ENCODE data around the gene TTC7B. TPM values are rescaled to one million over a fixed set of nuclear protein-coding genes. Genes with fewer than 3 reads are reported as not detected.

TTC7B gene
- total RNA-seq, 1 donor from 2014 or later: 83.1 TPM

GRCh38 chr14:90674043-90674670 is 142.1 kb downstream of the TTC7B start:
- no peak for DNase-seq
- no peak for TF ChIP-seq CTCF (IDR thresholded peaks at IDR 0.05; ENCODE audit: partially characterized antibody, unreplicated experiment)
- no peak overlapping the region for H3K4me3 Mint-ChIP-seq (ENCODE audit: unreplicated experiment)
- peaks cover 4% of the 10 kb centered on the region for H3K9me3 Mint-ChIP-seq (ENCODE audit: unreplicated experiment)
- H3K36me3 Mint-ChIP-seq (ENCODE audit: unreplicated experiment): peaks cover 13% of the 10 kb centered on the region
- H3K27me3 Mint-ChIP-seq (ENCODE audit: unreplicated experiment): peaks cover 2% of the 10 kb centered on the region
- H3K27ac Mint-ChIP-seq (ENCODE audit: unreplicated experiment): no peak overlapping the region
- peaks cover 9% of the 10 kb centered on the region for H3K4me1 Mint-ChIP-seq (ENCODE audit: low read depth, unreplicated experiment)

- DNase-seq: no peak
- Mint-ChIP-seq H3K4me1 (ENCODE audit: low read depth, unreplicated experiment) (peaks cover 7% of the 10 kb centered on the region), H3K4me3 (ENCODE audit: unreplicated experiment) (no peak overlapping the region), H3K27me3 (ENCODE audit: unreplicated experiment) (peaks cover 2% of the 10 kb centered on the region), H3K27ac (ENCODE audit: unreplicated experiment) (no peak overlapping the region), H3K9me3 (ENCODE audit: unreplicated experiment) (peaks cover 4% of the 10 kb centered on the region), H3K36me3 (ENCODE audit: unreplicated experiment) (peaks cover 13% of the 10 kb centered on the region)
- no peak for TF ChIP-seq CTCF (IDR thresholded peaks at IDR 0.05; ENCODE audit: partially characterized antibody, unreplicated experiment)
Measured at GRCh38 chr14:90671382-90672234, 144.6 kb downstream of the TTC7B start.

- no peak for DNase-seq
- no peak overlapping the region for H3K4me3 Mint-ChIP-seq (ENCODE audit: unreplicated experiment)
- peaks cover 7% of the 10 kb centered on the region for H3K4me1 Mint-ChIP-seq (ENCODE audit: low read depth, unreplicated experiment)
- peaks cover 4% of the 10 kb centered on the region for H3K9me3 Mint-ChIP-seq (ENCODE audit: unreplicated experiment)
- H3K27ac Mint-ChIP-seq (ENCODE audit: unreplicated experiment): no peak overlapping the region
- peaks cover 2% of the 10 kb centered on the region for H3K27me3 Mint-ChIP-seq (ENCODE audit: unreplicated experiment)
- no peak for TF ChIP-seq CTCF (IDR thresholded peaks at IDR 0.05; ENCODE audit: partially characterized antibody, unreplicated experiment)
- peaks cover 13% of the 10 kb centered on the region for H3K36me3 Mint-ChIP-seq (ENCODE audit: unreplicated experiment)
Measured at GRCh38 chr14:90669731-90670130, 146.5 kb downstream of the TTC7B start.

GRCh38 chr14:90666571-90666970 is 149.7 kb downstream of the TTC7B start:
- Mint-ChIP-seq H3K9me3 (ENCODE audit: unreplicated experiment) (peaks cover 4% of the 10 kb centered on the region), H3K4me1 (ENCODE audit: low read depth, unreplicated experiment) (no peaks in the 10 kb centered on the region), H3K36me3 (ENCODE audit: unreplicated experiment) (peaks cover 7% of the 10 kb centered on the region), H3K27me3 (ENCODE audit: unreplicated experiment) (no peaks in the 10 kb centered on the region), H3K4me3 (ENCODE audit: unreplicated experiment) (no peak overlapping the region), H3K27ac (ENCODE audit: unreplicated experiment) (no peak overlapping the region)
- DNase-seq: no peak
- TF ChIP-seq CTCF (IDR thresholded peaks at IDR 0.05; ENCODE audit: partially characterized antibody, unreplicated experiment): no peak
